Measurements from ENCODE around the gene LAT. TPM values are rescaled to one million over a fixed set of nuclear protein-coding genes. Genes with fewer than 3 reads are reported as not detected.
"Not testable (repeated sequence)": the region's sequence is repeated elsewhere in the genome, so short reads cannot be mapped to it uniquely, and the experiment has no call there.

LAT gene
- total and polyA plus RNA-seq, 5 experiments from 2014 or later = 255 to 353 (median 308) TPM

- Mint-ChIP-seq H3K27ac (peak overlapping the region in 1 of 10 donors; percentile 56), H3K27me3 (no peaks in the 10 kb centered on the region), H3K9me3 (no peaks in the 10 kb centered on the region), H3K4me1 (peaks cover 3 to 21% (median 8%) of the 10 kb centered on the region in 4 donors), H3K4me3 (no peak overlapping the region), H3K36me3 (peaks cover 0 to 91% (median 10%) of the 10 kb centered on the region in 3 donors)
- no peak for ATAC-seq
- POLR2A ChIA-PET = interaction anchor here (0.7 kb wide), 1 partner anchor 10 kb away, joined by 5 read pairs; no protein-coding TSS in a partner anchor
- no peak for DNase-seq
Measured at GRCh38 chr16:28958216-28958615, 26.6 kb upstream of the LAT start.

GRCh38 chr16:28958836-28959235 lies 26.0 kb upstream of the LAT start:
- H3K4me1 Mint-ChIP-seq = peaks cover 0 to 16% (median 6%) of the 10 kb centered on the region in 4 donors
- H3K4me3 Mint-ChIP-seq = no peak overlapping the region
- no peaks in the 10 kb centered on the region for H3K27me3 Mint-ChIP-seq
- peaks cover 0 to 91% (median 14%) of the 10 kb centered on the region in 3 donors for H3K36me3 Mint-ChIP-seq
- no peak for DNase-seq
- no peaks in the 10 kb centered on the region for H3K9me3 Mint-ChIP-seq
- ATAC-seq = no peak
- POLR2A ChIA-PET = interaction anchor here (0.7 kb wide), 1 partner anchor 10 kb away, joined by 5 read pairs; no protein-coding TSS in a partner anchor
- H3K27ac Mint-ChIP-seq = peak overlapping the region in 2 of 10 donors; percentile 20 to 56

GRCh38 chr16:28964072-28964471 lies 20.8 kb upstream of the LAT start:
- no peak overlapping the region for H3K4me3 Mint-ChIP-seq
- POLR2A ChIA-PET = interaction anchor here (0.6 to 1.0 kb wide), 3 partner anchors 10 to 890 kb away, joined by 3 read pairs; no protein-coding TSS in a partner anchor
- H3K27ac Mint-ChIP-seq = peak overlapping the region in 1 of 10 donors; percentile 40
- peaks cover 0 to 6% (median 0%) of the 10 kb centered on the region in 4 donors for H3K4me1 Mint-ChIP-seq
- no peaks in the 10 kb centered on the region for H3K27me3 Mint-ChIP-seq
- H3K36me3 Mint-ChIP-seq = peaks cover 0 to 62% (median 17%) of the 10 kb centered on the region in 3 donors
- ATAC-seq (no peak), DNase-seq (no peak)
- no peaks in the 10 kb centered on the region for H3K9me3 Mint-ChIP-seq

GRCh38 chr16:28964496-28964895 lies 20.4 kb upstream of the LAT start:
- ATAC-seq (no peak), DNase-seq (no peak)
- Mint-ChIP-seq H3K27me3 (no peaks in the 10 kb centered on the region), H3K9me3 (no peaks in the 10 kb centered on the region), H3K27ac (no peak overlapping the region), H3K4me1 (peaks cover 0 to 3% (median 0%) of the 10 kb centered on the region in 4 donors), H3K36me3 (peaks cover 0 to 58% (median 17%) of the 10 kb centered on the region in 3 donors), H3K4me3 (no peak overlapping the region)
- POLR2A ChIA-PET = interaction anchor here (0.6 to 0.9 kb wide), 2 partner anchors 14 to 889 kb away, joined by 3 read pairs; no protein-coding TSS in a partner anchor

- H3K4me1 Mint-ChIP-seq = no peaks in the 10 kb centered on the region
- no peaks in the 10 kb centered on the region for H3K9me3 Mint-ChIP-seq
- POLR2A ChIA-PET = interaction anchor here (0.7 kb wide), 1 partner anchor 53 kb away, joined by 3 read pairs; no protein-coding TSS in a partner anchor
- no peak overlapping the region for H3K27ac Mint-ChIP-seq
- no peaks in the 10 kb centered on the region for H3K27me3 Mint-ChIP-seq
- H3K36me3 Mint-ChIP-seq = peaks cover 0 to 35% (median 10%) of the 10 kb centered on the region in 3 donors
- ATAC-seq (no peak), DNase-seq (no peak)
- no peak overlapping the region for H3K4me3 Mint-ChIP-seq
Measured at GRCh38 chr16:28967156-28967555, 17.7 kb upstream of the LAT start.

GRCh38 chr16:28969696-28970095 lies 15.2 kb upstream of the LAT start:
- ATAC-seq, H3K9me3 Mint-ChIP-seq, H3K4me3 Mint-ChIP-seq, DNase-seq, H3K27me3 Mint-ChIP-seq: not testable (repeated sequence)
- Mint-ChIP-seq H3K27ac (peak overlapping the region in 2 of 10 donors; percentile 41 to 72), H3K36me3 (peaks cover 0 to 12% (median 5%) of the 10 kb centered on the region in 3 donors), H3K4me1 (peaks cover 5 to 11% (median 9%) of the 10 kb centered on the region in 4 donors)
- POLR2A ChIA-PET = interaction anchor here (0.7 kb wide), 1 partner anchor 32 kb away, joined by 4 read pairs; no protein-coding TSS in a partner anchor

- peaks cover 0 to 2% (median 0%) of the 10 kb centered on the region in 5 donors for H3K27me3 Mint-ChIP-seq
- POLR2A ChIA-PET = interaction anchor here (0.6 to 6.2 kb wide), 18 partner anchors 10 to 482 kb away, joined by 3 to 118 read pairs (median 4); partner anchors contain the start of genes ATXN2L, CLN3, LAT and NFATC2IP
- peak; percentile 4 for ATAC-seq
- peak in 2 of 10 donors; percentile 10 to 32 for DNase-seq
- peaks cover 0 to 16% (median 0%) of the 10 kb centered on the region in 3 donors for H3K36me3 Mint-ChIP-seq
- H3K27ac Mint-ChIP-seq = peak overlapping the region; percentile 93 to 99 (median 98)
- H3K4me3 Mint-ChIP-seq = peak overlapping the region; percentile 97 to 99 (median 98)
- peaks cover 21 to 44% (median 42%) of the 10 kb centered on the region in 4 donors for H3K4me1 Mint-ChIP-seq
- no peaks in the 10 kb centered on the region for H3K9me3 Mint-ChIP-seq
Measured at GRCh38 chr16:28974007-28974436, 10.8 kb upstream of the LAT start.

- peak; percentile 95 for ATAC-seq
- DNase-seq = peak; percentile 82 to 95 (median 90)
- POLR2A ChIA-PET = interaction anchor here (0.7 to 6.2 kb wide), 14 partner anchors 11 to 152 kb away, joined by 3 to 118 read pairs (median 5); partner anchors contain the start of genes ATXN2L, LAT, NFATC2IP and RABEP2
- peak within 1 kb of the TSS; percentile 97 to 99 (median 98) for H3K4me3 Mint-ChIP-seq
- no peaks in the 10 kb centered on the region for H3K9me3 Mint-ChIP-seq
- H3K4me1 Mint-ChIP-seq = peaks cover 21 to 44% (median 42%) of the 10 kb centered on the region in 4 donors
- H3K36me3 Mint-ChIP-seq = peaks cover 0 to 22% (median 0%) of the 10 kb centered on the region in 3 donors
- H3K27ac Mint-ChIP-seq = peak within 1 kb of the TSS; percentile 93 to 99 (median 98)
- peaks cover 0 to 2% (median 0%) of the 10 kb centered on the region in 5 donors for H3K27me3 Mint-ChIP-seq
Measured at GRCh38 chr16:28974437-28975157, 10.3 kb upstream of the LAT start, which contains the start of gene SPNS1. TSS of gene SPNS1 (plus strand) at chr16:28974778. CDS start at chr16:28975152, 374 bp downstream.

- peak overlapping the region; percentile 73 to 98 (median 96) for H3K27ac Mint-ChIP-seq
- peaks cover 21 to 44% (median 42%) of the 10 kb centered on the region in 4 donors for H3K4me1 Mint-ChIP-seq
- peaks cover 0 to 27% (median 0%) of the 10 kb centered on the region in 3 donors for H3K36me3 Mint-ChIP-seq
- H3K27me3 Mint-ChIP-seq = peaks cover 0 to 2% (median 0%) of the 10 kb centered on the region in 5 donors
- POLR2A ChIA-PET = interaction anchor here (1.2 to 6.2 kb wide), 5 partner anchors 11 to 108 kb away, joined by 3 to 118 read pairs (median 19); partner anchors contain the start of genes LAT, NFATC2IP and RABEP2
- DNase-seq (no peak), ATAC-seq (peak in 1 of 2 donors; percentile 8)
- H3K9me3 Mint-ChIP-seq = no peaks in the 10 kb centered on the region
- H3K4me3 Mint-ChIP-seq = peak overlapping the region; percentile 97 to 99 (median 98)
Measured at GRCh38 chr16:28975158-28975599, 9.7 kb upstream of the LAT start.

GRCh38 chr16:28977703-28978662 lies 6.9 kb upstream of the LAT start:
- POLR2A ChIA-PET = interaction anchor here (0.6 to 18.9 kb wide), 8 partner anchors 8 to 53 kb away, joined by 3 to 494 read pairs (median 6); partner anchors contain the start of genes LAT and RABEP2
- Mint-ChIP-seq H3K36me3 (peaks cover 0 to 41% (median 17%) of the 10 kb centered on the region in 3 donors), H3K27ac (peak overlapping the region in 8 of 10 donors; percentile 8 to 84 (median 56)), H3K27me3 (peaks cover 0 to 2% (median 0%) of the 10 kb centered on the region in 5 donors), H3K4me3 (peak overlapping the region in 4 of 10 donors; percentile 26 to 71 (median 44)), H3K4me1 (peaks cover 25 to 56% (median 50%) of the 10 kb centered on the region in 4 donors), H3K9me3 (no peaks in the 10 kb centered on the region)
- DNase-seq (peak in 4 of 10 donors; percentile 21 to 45 (median 43)), ATAC-seq (peak in 1 of 2 donors; percentile 23)

GRCh38 chr16:28980330-28980729 lies 4.5 kb upstream of the LAT start:
- peaks cover 0 to 53% (median 18%) of the 10 kb centered on the region in 3 donors for H3K36me3 Mint-ChIP-seq
- H3K27ac Mint-ChIP-seq = peak overlapping the region in 4 of 10 donors; percentile 10 to 85 (median 44)
- not testable (repeated sequence) for H3K4me3 Mint-ChIP-seq, H3K27me3 Mint-ChIP-seq, DNase-seq, ATAC-seq, H3K9me3 Mint-ChIP-seq
- peaks cover 33 to 59% (median 55%) of the 10 kb centered on the region in 4 donors for H3K4me1 Mint-ChIP-seq
- POLR2A ChIA-PET = interaction anchor here (18.9 kb wide), 1 partner anchor 27 kb away, joined by 494 read pairs; no protein-coding TSS in a partner anchor
